ENCODE results near the gene GRM8.

GRM8 gene

GRCh38 chr7:126606331-126606730 is 646.4 kb downstream of the GRM8 start:
- Histone ChIP-seq H3K36me3 (ENCODE audit: control insufficient read depth, low read length) (no peaks in the 10 kb centered on the region), H3K4me1 (ENCODE audit: control insufficient read depth, low read length) (no peaks in the 10 kb centered on the region), H3K27me3 (ENCODE audit: control insufficient read depth, low read length) (no peaks in the 10 kb centered on the region), H3F3A (ENCODE audit: control insufficient read depth, insufficient read depth) (no peaks in the 10 kb centered on the region), H3K4me3 (ENCODE audit: low read length) (no peak overlapping the region), H4K20me1 (ENCODE audit: control insufficient read depth, insufficient read depth, low read depth, low read length) (no peaks in the 10 kb centered on the region), H3K27ac (ENCODE audit: low read depth, low read length) (no peak overlapping the region), H3K79me2 (ENCODE audit: control insufficient read depth, low read length) (no peaks in the 10 kb centered on the region), H3K9me2 (replicated peaks; ENCODE audit: control insufficient read depth, low read length) (no peaks in the 10 kb centered on the region; the same call in 1 of the 2 replicates), H3K9me3 (ENCODE audit: control insufficient read depth, insufficient read depth, low read length) (no peaks in the 10 kb centered on the region), H3K4me2 (ENCODE audit: low read length) (no peak overlapping the region)
- TF ChIP-seq EZH2phosphoT487 (IDR thresholded peaks at IDR 0.05; ENCODE audit: borderline replicate concordance, low read length) (no peak), CTCF (IDR thresholded peaks at IDR 0.05; ENCODE audit: low read depth, low read length, poor library complexity, severe bottlenecking) (no peak)

DNA sequence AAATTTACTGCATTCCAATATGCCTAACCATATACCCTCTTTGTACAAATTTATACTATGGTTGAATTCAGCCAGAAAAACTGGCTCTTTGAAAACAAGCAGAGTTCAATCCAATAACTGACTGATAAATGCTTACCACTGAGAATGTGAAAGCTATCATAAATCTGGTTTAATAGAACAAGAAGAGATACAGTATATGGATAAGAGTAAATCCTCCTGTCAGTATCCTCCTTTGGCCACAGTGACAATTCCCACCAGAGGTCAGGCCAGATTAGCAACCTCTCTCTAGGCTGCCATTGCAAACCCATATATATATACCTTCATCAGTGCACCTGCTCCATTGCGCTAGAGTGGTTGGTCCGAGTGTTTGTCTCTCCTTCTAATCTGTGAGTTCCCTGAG is 647.2 kb downstream of the GRM8 start:
- H3F3A ChIP-seq (ENCODE audit: control insufficient read depth, insufficient read depth) = no peaks in the 10 kb centered on the region
- no peak overlapping the region for H3K4me2 ChIP-seq (ENCODE audit: low read length)
- H3K27ac ChIP-seq (ENCODE audit: low read depth, low read length) = no peak overlapping the region
- no peaks in the 10 kb centered on the region for H4K20me1 ChIP-seq (ENCODE audit: control insufficient read depth, insufficient read depth, low read depth, low read length)
- H3K79me2 ChIP-seq (ENCODE audit: control insufficient read depth, low read length) = no peaks in the 10 kb centered on the region
- no peaks in the 10 kb centered on the region for H3K27me3 ChIP-seq (ENCODE audit: control insufficient read depth, low read length)
- no peaks in the 10 kb centered on the region for H3K9me2 ChIP-seq (replicated peaks; ENCODE audit: control insufficient read depth, low read length)
- no peaks in the 10 kb centered on the region for H3K4me1 ChIP-seq (ENCODE audit: control insufficient read depth, low read length)
- no peak for TF ChIP-seq EZH2phosphoT487 (IDR thresholded peaks at IDR 0.05; ENCODE audit: borderline replicate concordance, low read length)
- no peak for TF ChIP-seq CTCF (IDR thresholded peaks at IDR 0.05; ENCODE audit: low read depth, low read length, poor library complexity, severe bottlenecking)
- no peaks in the 10 kb centered on the region for H3K9me3 ChIP-seq (ENCODE audit: control insufficient read depth, insufficient read depth, low read length)
- H3K36me3 ChIP-seq (ENCODE audit: control insufficient read depth, low read length) = no peaks in the 10 kb centered on the region
- no peak overlapping the region for H3K4me3 ChIP-seq (ENCODE audit: low read length)

GRCh38 chr7:126605056-126605455 is 647.7 kb downstream of the GRM8 start:
- no peak overlapping the region for H3K27ac ChIP-seq (ENCODE audit: low read depth, low read length)
- H4K20me1 ChIP-seq (ENCODE audit: control insufficient read depth, insufficient read depth, low read depth, low read length) = no peaks in the 10 kb centered on the region
- no peaks in the 10 kb centered on the region for H3K4me1 ChIP-seq (ENCODE audit: control insufficient read depth, low read length)
- H3K36me3 ChIP-seq (ENCODE audit: control insufficient read depth, low read length) = no peaks in the 10 kb centered on the region
- H3K9me3 ChIP-seq (ENCODE audit: control insufficient read depth, insufficient read depth, low read length) = no peaks in the 10 kb centered on the region
- H3K9me2 ChIP-seq (replicated peaks; ENCODE audit: control insufficient read depth, low read length) = no peaks in the 10 kb centered on the region
- H3K4me3 ChIP-seq (ENCODE audit: low read length) = no peak overlapping the region
- H3K27me3 ChIP-seq (ENCODE audit: control insufficient read depth, low read length) = no peaks in the 10 kb centered on the region
- no peaks in the 10 kb centered on the region for H3K79me2 ChIP-seq (ENCODE audit: control insufficient read depth, low read length)
- no peak overlapping the region for H3K4me2 ChIP-seq (ENCODE audit: low read length)
- no peaks in the 10 kb centered on the region for H3F3A ChIP-seq (ENCODE audit: control insufficient read depth, insufficient read depth)
- TF ChIP-seq CTCF (IDR thresholded peaks at IDR 0.05; ENCODE audit: low read depth, low read length, poor library complexity, severe bottlenecking) = no peak
- TF ChIP-seq EZH2phosphoT487 (IDR thresholded peaks at IDR 0.05; ENCODE audit: borderline replicate concordance, low read length) = no peak
